NCI-H774 (cell line): ENCODE data around the gene SIRT1.
A peak's percentile ranks its signal among the peaks of the same experiment; 100 is the strongest.
"Not testable (repeated sequence)": the region's sequence is repeated elsewhere in the genome, so short reads cannot be mapped to it uniquely, and the experiment has no call there.

ENCODE experiments used
- DNase-seq: peaks from one replicate; lab custom pipeline; 2025; lab: John Stamatoyannopoulos, UW

Gene SIRT1

GRCh38 chr10:67884313-67884841 lies at the start of gene SIRT1:
Gene SIRT1, plus strand, starts transcription at chr10:67884656. Its CDS starts 66 bp downstream, at chr10:67884722.
- DNase-seq = peak; percentile 91

GRCh38 chr10:67835541-67836394 lies 48.7 kb upstream of the SIRT1 start:
- not testable (repeated sequence) for DNase-seq

- no peak for DNase-seq
These were observed 48.0 kb upstream of the SIRT1 start for GRCh38 chr10:67836488-67836887.

- DNase-seq = no peak
These were observed 47.5 kb upstream of the SIRT1 start for GRCh38 chr10:67836972-67837371.

GRCh38 chr10:67837541-67838314 lies 46.7 kb upstream of the SIRT1 start, which contains the start of gene DNAJC12:
Gene DNAJC12, minus strand, starts transcription at chr10:67838188. Its CDS starts 177 bp downstream, at chr10:67838011.
- peak; percentile 66 for DNase-seq

GRCh38 chr10:67839511-67839910 lies 44.9 kb upstream of the SIRT1 start:
- not testable (repeated sequence) for DNase-seq

GRCh38 chr10:67839951-67840350 lies 44.5 kb upstream of the SIRT1 start:
- DNase-seq = no peak

- no peak for DNase-seq
These were observed 42.7 kb upstream of the SIRT1 start for GRCh38 chr10:67841737-67842136.

GRCh38 chr10:67843284-67843683 lies 41.2 kb upstream of the SIRT1 start:
- no peak for DNase-seq

- peak; percentile 87 for DNase-seq
These were observed 35.0 kb upstream of the SIRT1 start for GRCh38 chr10:67849331-67850011.

GRCh38 chr10:67851186-67851585 lies 33.3 kb upstream of the SIRT1 start:
- DNase-seq = no peak

- DNase-seq = no peak
These were observed 31.7 kb upstream of the SIRT1 start for GRCh38 chr10:67852761-67853160.

- DNase-seq = no peak
These were observed 30.9 kb upstream of the SIRT1 start for GRCh38 chr10:67853512-67853911.

- DNase-seq = no peak
These were observed 25.5 kb upstream of the SIRT1 start for GRCh38 chr10:67858971-67859370.

GRCh38 chr10:67861750-67862432 lies 22.6 kb upstream of the SIRT1 start:
- DNase-seq = no peak

GRCh38 chr10:67863094-67863493 lies 21.4 kb upstream of the SIRT1 start:
- DNase-seq = no peak

GRCh38 chr10:67864607-67865371 lies 19.7 kb upstream of the SIRT1 start:
- no peak for DNase-seq

- DNase-seq = no peak
These were observed 16.3 kb upstream of the SIRT1 start for GRCh38 chr10:67868132-67868531.

- no peak for DNase-seq
These were observed 14.5 kb upstream of the SIRT1 start for GRCh38 chr10:67869996-67870395.

- no peak for DNase-seq
These were observed 8.9 kb upstream of the SIRT1 start for GRCh38 chr10:67875340-67876238.
